Measurements from ENCODE around the gene NUMB.
A peak's percentile ranks its signal among the peaks of the same experiment; 100 is the strongest.

Gene NUMB

GRCh38 chr14:73243341-73243740 is 215.0 kb downstream of the NUMB start:
- no peak for DNase-seq

- DNase-seq: peak; percentile 30
These were observed 215.9 kb downstream of the NUMB start for GRCh38 chr14:73242357-73242901.

GRCh38 chr14:73241481-73242165 is 216.7 kb downstream of the NUMB start:
- DNase-seq: no peak

- no peak for DNase-seq
These were observed 217.4 kb downstream of the NUMB start for GRCh38 chr14:73240816-73241480.

- no peak for DNase-seq
These were observed 218.7 kb downstream of the NUMB start for GRCh38 chr14:73239393-73240241.

GRCh38 chr14:73238941-73239340 is 219.4 kb downstream of the NUMB start:
- no peak for DNase-seq

GRCh38 chr14:73238424-73238852 is 219.9 kb downstream of the NUMB start:
- DNase-seq: peak; percentile 14

- no peak for DNase-seq
These were observed 220.4 kb downstream of the NUMB start for GRCh38 chr14:73237786-73238423.

GRCh38 chr14:73237219-73237785 is 221.0 kb downstream of the NUMB start, which contains the start of gene PAPLN:
Gene PAPLN (plus strand): TSS chr14:73237506. CDS start chr14:73239779, 2,273 bp downstream.
- no peak for DNase-seq

- no peak for DNase-seq
These were observed 221.6 kb downstream of the NUMB start for GRCh38 chr14:73236752-73237218.

- no peak for DNase-seq
These were observed 222.2 kb downstream of the NUMB start for GRCh38 chr14:73236157-73236556.

- DNase-seq: no peak
These were observed 222.7 kb downstream of the NUMB start for GRCh38 chr14:73235531-73236155.

- no peak for DNase-seq
These were observed 223.6 kb downstream of the NUMB start for GRCh38 chr14:73234586-73235394.

- no peak for DNase-seq
These were observed 224.3 kb downstream of the NUMB start for GRCh38 chr14:73234029-73234428.

- DNase-seq: no peak
These were observed 224.8 kb downstream of the NUMB start for GRCh38 chr14:73233564-73233963.

- DNase-seq: no peak
These were observed 225.4 kb downstream of the NUMB start for GRCh38 chr14:73232984-73233383.

GRCh38 chr14:73231981-73232851 is 226.1 kb downstream of the NUMB start:
- peak; percentile 14 for DNase-seq

- DNase-seq: no peak
These were observed 228.3 kb downstream of the NUMB start for GRCh38 chr14:73230051-73230450.
